GM18519 (cell line): ENCODE results near the gene MRO.
"Not testable (repeated sequence)": the region's sequence is repeated elsewhere in the genome, so short reads cannot be mapped to it uniquely, and the experiment has no call there.

Source experiments
- ATAC-seq: cut with Tn5 transposase; IDR thresholded peaks from one replicate; pipeline ENCODE4 v1.9.1; 2021; ENCODE audit warnings: mild to moderate bottlenecking, moderate library complexity; ENCODE audit not compliant: unreplicated experiment, low FRiP score

The MRO gene

DNA sequence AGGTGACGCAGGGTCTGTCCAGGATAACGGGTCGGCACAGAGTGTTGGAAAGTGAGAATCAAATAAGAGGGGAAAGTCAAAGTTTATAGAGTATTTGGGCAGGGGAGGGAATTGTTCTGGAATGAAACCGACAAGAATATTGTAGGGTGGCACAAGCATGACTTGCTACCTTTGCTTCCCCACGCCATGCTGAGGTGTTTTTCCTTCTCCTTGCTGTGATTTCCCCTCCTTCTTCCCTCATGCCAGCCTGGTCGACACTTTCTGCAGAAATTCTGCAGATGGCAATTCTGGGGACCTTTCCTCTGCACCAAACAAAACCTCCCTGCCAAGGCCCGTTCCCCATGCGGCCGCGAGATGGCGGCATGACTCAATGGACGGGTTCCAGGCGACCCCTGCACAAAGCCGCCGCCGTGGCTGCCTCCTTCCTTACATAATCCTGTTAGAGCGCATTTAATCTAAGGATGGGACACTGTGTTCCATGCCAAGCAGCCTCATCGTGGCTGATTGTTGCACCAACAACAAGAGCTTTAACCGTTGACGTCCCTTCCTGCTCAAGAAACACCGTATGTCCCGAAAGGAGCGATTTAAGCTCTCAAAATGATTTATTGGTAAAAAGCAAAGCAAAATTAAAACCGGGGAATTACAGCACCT is at the start of gene MRO:
Gene MRO (minus strand): TSS at position 289 of the 651 bp plus-strand sequence. CDS start 10,616 bp downstream, outside the sequence.
- peak; percentile 70 for ATAC-seq

DNA sequence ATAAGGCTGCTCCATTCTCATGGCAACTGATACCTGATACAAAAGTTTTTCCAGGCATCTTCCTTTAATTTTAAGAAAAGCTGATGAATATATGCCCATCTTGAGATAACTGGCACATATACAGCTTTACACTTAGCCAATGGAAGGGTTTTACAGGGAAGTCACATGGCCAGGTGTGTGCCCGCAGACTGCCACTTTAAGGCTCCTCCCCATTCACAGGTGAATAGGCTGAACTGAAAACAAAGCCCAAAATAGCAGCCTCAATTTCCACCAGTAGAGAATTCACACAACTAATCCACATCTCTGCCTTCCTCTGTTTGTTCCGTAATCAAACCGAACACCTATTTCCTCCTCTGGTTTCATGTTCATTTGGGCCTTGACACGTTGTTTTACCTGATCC is 49.3 kb upstream of the MRO start:
- ATAC-seq, result no peak

DNA sequence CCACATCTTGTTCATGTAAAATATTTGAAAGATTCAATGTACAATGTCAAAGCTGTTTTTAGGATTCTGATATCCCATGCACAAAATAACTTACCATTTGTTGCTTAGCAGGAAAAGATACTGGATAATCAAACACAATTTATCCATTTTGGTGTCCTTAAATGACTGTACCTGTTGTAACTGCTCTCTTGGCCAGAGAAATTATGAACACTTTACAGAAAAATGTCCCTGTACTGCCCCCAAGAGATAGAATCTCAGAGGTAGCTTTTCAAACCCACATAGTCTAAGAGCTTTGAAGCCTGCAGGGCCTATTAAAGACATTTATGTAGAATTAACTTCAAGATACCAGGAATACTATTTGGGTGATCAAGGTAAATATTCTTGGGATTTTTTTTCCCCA is 46.9 kb upstream of the MRO start:
- no peak for ATAC-seq

DNA sequence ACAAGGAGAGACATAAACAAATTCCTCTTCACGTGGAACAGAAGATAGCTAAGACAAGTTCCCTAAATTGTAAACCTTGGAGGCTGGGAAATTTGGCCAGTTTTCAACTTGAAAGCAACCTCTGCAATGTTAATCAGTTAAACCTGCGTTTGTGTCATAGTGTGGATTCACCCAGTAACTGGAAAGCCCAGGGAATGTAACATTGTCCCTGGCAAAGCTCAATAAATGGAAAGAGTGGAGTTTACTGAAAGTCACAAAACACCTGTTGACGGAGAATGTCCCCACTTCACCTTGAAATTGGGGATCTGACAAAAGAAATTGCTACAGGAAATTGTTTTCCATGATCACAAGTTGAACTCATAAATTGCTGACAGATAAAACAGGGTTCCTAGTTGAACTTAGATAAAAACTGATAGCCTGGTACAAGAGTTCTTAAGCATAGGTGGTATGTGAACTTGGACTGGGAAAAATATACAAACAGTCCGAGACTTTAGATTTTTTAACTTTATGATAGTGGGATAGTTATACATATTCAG is 44.1 kb upstream of the MRO start:
- ATAC-seq, result no peak

DNA sequence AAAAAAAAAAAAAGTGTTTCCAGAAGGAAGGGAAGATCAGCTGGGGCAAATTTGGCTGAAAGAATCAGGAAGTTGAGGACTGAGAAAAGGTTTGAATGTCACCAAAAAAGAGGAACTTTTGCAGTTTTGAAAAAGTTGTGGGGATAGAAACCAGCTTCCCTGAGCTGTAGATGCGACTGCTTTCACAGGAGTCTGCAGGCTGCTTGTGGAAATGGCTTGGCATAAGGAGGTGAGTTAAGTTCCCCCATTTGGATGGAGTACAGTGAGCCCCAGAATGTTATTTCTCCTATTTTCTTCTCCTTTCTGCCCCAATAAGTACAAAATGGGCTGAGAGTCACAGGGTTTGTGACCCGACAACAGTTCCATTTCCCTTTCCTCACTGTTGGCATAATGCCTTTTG is 42.6 kb upstream of the MRO start:
- no peak for ATAC-seq

DNA sequence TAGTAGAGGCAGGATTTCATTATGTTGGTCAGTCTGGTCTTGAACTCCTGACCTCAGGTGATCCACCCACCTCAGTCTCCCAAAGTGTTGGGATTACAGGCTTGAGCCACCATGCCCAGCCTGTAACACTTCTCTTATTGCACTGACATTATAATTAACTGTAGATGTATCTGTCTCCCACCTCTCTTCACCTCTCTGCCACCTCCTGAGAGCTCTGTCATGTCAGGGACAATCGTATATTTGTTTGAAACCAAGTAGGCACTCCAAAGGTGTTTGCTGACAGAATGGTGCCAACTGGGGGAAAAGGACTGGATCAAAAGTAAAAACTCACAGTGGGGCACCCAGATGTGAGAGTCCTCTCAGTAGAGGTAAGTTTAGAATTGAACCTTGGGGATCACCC is 41.8 kb upstream of the MRO start:
- ATAC-seq, result no peak

DNA sequence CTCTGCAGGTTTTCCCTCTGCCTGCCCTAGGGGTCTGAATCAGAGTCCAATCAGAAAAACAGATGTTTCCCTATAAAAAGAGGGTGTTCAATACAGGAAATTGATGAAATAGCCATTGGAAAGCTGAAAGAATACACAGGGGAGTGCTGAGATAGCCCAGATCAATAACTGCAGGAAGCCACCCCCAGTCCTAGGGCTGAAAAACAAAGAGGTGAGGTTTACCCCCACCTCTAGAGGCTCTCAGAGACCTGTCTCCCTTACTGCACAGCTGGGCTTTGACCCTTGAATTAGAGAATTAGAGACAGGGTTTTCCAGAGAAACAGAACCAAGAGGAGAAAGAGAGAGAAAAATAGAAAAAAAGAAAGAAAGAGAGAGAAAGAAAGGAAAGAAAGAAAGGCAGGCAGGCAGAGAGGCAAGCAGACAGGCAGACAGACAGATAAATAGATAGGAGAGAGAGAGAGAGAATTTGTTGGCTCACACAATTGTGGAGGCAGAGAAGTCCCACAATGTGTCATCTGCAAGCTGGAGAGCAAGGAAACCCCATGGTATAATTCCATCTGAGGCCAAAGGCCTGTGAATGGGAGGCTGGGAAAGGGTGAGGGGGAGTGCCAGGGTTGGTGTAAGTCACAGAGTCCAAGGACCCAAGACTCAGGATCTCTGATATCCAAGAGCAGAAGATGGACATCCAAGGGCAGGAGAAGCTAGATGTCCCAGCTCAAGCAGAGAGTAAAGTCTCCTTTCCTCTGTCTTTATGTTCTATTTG is 40.2 kb upstream of the MRO start:
- no peak for ATAC-seq

DNA sequence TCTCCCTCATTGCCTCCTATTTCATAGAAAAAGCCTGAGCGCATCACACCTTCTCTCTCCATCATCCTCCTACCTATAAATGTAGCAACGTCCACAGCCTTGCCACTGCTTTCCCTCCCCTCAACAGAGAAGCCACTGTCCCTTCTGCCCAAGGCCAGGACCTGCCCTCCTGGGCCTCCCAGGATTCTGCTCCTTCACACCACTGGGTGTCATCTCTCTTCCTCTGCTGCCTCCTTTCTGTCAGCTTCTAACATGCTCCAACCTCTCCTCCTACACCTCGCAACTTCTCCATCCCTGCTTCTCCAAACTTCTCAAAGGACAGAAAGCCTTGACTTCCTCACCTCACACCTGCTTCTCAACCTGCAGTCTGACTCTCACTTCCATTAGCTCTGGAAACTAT is 37.9 kb upstream of the MRO start:
- no peak for ATAC-seq

DNA sequence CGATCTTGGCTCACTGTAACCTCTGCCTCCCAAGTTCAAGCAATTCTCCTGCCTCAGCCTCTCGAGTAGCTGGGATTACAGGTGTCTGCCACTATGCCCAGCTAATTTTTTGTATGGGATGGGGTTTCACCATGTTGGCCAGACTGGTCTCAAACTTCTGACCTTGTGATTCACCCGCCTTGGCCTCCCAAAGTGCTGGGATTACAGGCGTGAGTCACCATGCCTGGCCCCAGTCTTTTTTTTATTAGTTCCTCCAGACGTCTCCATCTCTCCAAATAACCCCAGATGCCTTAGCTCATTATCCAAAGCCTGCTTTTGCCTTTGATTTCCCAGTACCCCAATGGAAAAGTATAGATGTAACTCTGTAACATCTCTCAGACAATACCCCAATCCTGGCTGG is 37.4 kb upstream of the MRO start:
- ATAC-seq, result not testable (repeated sequence)

DNA sequence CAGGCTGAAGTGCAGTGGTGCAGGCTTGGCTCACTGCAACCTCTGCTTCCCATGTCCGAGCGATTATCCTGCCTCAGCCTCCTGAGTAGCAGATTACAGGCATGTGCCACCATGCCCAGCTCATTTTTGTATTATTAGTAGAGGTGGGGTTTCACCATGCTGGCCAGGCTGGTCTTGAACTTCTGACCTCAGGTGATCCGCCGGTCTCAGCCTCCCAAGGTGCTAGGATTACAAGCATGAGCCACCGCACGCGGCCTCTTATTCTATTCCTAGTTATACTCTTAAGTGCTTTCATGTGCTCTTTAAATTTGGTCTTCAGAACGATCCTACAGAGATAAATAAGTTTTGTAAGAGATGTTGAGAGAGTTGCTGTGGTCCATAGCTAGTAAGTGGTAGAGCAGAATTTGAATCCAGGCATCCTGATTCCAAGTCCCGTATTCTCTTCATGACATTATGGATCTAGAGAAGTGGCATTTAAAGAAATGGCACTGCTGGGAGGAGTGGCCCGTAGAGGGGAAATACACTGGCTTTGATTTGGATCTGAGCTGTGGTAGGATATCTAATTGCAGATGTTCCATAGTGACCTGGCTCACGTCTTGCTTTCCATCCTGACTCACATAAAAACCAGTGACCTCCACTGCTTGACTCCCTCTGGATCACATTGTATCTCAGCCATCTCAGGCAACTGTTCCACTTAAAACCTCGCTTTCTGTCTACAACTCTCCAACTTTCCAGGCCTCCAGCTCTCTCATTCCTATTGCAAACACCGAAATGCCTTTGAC is 36.4 kb upstream of the MRO start:
- ATAC-seq, result no peak

DNA sequence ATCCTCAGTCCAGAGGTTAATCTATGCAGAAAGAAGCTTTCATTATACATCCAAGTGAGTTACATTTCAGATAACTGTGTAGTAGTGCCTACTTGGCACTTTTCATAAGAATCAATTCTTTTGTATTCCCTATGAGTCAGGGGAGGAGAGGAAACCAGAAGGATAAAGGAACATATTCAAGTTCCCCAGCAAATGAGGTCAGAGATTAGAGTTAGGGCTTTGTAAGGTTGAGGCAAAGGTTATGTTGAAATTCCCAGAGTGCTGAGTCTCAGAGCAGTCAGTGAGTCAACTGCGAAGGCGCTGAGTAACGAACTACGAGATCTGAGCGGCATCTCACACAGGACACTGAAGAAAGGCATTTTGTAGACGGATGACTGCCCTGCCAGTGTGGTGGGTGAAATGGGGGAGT is 34.1 kb upstream of the MRO start:
- no peak for ATAC-seq

DNA sequence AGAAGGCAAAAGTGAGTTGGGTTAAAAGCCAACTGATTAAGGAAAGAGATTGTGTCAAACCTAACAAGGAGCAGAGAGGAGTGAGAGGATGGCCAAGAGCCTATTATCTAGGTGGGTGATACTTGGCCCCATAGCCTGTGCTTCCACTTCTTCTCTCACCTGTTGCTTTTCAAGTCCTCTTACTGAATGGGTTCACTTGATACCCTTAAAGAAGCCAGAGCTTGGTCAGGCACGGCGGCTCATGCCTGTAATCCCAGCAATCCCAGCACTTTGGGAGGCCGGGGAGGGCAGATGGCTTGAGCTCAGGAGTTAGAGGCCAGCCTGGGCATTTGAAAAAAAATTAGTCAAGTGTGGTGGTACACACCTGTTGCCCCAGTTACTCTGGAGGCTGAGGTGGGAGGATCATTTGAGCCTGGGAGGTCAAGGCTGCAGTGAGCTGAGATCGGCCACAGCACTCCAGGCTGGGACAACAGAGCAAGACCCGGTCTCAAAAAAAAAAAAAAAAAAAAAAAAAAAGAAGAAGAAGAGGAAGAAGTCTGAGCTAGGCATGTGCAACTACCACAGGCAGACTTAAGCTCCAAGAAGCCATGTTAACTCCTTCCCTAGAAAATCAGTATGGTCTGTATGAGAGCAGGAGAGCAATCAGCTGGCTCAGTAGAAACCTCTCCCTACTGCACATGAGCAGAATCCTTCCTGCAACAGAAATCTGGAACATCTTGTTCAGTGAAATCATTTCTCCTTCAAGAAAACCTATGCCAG is 30.7 kb upstream of the MRO start:
- no peak for ATAC-seq

DNA sequence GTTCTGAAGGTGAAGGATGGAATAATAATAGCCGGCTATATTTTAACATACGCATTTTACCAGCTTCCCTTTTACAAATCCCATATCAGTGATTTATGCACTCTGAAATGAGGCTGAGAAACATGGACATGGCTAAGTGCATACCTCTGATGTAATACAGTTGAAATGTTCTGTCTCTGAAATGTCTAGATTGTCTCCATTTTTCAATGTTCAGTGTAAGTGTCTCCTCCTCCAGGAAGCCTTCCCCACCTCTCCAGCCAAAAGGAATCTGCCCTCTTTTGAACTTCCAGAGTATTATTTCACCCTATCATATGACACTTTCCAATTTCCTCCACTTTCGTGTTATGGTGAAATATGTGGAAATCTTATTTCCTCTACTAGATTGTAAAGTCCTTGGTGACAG is 29.6 kb upstream of the MRO start:
- no peak for ATAC-seq

DNA sequence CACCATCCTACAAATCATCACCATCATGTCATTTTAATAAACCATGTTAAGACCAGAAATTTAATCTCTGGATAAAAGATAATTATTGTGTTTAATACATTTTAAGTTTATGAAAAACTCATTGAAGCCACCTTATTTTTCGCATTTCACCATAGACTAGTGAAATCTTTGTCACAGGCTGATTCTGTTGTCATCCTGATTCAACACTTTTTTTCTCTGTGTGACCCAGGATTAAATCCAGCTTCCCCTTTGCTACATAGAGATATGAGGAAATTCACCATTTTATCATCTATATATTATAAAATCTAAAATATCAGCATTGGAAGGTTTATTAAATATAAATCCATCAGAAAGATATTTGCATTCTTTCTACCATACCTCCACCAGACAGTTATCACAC is 29.2 kb upstream of the MRO start:
- no peak for ATAC-seq

DNA sequence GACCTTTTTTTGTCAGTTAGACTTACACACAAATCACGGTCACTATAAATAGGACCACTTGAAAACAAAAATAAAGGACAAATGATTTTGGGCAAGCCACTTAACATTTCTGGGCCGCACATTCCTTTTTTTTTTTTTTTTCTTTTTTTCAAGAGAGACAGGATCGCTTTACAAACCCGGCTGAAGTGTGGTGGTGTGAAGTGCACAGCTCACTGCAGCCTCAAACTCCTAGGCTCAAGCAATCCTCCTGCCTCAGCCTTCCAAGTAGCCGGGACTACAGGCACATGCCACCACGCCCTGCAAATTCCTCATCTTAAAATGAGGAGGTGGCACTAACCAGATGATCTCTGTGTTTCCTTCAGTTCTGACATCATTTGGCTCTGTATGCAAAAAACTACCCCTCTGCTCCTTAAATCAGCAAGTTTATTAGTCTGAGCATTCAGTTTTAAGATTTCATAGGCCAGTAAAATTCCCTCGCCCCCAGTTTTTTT is 28.3 kb upstream of the MRO start:
- no peak for ATAC-seq

DNA sequence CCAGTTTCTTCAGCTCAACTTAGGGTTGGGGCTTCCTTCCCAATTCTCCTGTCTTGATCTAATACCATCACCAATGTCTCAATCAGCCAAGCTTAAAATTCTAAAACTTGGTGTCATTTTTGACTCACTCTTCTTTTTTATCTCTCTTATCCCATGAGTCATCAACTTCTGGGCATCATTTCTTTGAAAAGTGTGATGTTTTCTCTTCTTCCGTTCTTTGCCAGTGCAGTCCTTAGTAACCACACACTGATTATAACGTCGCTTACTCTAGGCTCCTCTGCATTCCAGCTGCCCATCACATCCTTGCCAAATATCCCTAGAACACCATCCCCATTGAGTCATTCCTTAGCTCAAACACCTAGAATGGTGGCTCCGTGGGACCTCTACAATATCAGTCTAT is 27.4 kb upstream of the MRO start:
- no peak for ATAC-seq

DNA sequence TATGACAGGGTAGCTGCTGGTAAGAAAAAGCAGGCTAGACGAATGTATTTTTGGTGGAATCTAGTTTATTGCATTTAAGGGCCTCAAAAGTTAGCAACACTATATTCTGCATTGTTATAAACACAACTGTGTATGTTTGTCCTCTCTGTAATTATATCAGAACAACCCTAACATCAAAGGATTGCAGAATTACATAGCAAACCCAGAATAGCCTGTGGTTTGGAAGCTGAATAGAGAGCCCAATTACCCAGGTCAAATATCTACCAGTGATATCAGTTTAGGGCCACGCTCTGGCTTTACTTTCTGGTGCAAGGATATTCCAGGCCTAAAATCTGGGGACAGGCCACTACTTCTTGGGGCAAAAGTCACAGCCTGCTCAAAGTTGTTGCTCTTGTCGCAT is 25.1 kb upstream of the MRO start:
- ATAC-seq, result no peak

DNA sequence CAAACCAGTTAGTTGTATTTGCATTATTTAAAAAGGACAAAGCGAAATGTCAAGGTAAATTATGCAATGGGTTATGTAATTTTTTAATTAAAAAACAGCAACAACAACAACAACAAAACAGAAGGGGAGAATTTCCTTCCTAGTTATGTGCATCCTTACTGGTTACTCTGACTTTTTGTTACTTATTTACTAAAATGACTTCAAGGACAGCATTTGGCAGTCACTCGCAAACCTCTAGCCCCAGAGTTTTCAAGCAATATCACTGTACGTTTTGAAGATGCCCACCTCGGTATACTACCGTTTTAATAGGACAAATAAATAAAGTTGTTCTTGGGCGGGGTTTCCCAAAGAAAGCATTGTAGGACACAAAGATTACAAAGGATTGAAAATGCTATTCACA is 24.7 kb upstream of the MRO start:
- ATAC-seq, result no peak

DNA sequence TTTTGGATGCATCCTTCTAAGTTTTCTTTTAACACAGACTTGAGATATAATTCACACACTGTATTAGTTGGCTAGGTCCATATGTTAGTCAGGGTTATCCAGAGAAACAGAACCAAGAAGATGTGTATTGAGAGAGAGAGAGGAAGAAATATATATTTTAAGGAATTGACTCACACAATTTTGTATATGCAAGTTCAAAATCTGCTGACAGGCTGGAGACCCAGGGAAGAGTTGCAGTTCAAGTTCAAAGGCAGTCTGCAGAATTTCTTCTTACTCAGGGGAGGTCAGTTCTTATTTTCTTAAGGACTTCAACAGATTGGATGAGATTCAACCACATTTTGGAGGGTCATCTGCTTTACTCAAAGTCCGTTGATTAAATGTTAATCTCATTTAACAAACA is 23.0 kb upstream of the MRO start:
- ATAC-seq, result no peak

DNA sequence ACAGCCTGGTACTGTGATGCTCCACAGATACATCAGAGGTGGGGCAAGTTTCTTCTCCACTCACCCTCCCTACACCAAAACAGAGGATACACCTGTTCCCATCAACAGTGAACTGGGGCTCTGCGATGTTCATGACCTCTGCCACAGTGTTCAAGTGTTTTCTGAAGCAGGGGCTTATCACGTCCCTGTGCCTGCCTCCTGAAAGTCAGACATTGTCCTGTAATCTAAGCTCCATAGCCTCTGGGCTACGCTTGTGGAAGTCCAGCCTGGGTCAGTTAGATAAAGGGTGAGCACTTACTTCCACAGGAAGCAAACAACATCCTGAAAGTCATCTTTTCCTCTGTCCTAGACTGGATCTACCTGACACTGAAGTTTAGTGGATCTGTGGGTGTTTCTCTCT is 20.2 kb upstream of the MRO start:
- no peak for ATAC-seq
